ENCODE data around the gene PADI2. TPM values are rescaled to one million over a fixed set of nuclear protein-coding genes. Genes with fewer than 3 reads are reported as not detected.

The PADI2 gene
- 3.7 and 3.9 TPM in 2 replicates for total RNA-seq

GRCh38 chr1:17119076-17119772, at the start of gene PADI2:
Gene PADI2 (minus strand): TSS chr1:17119451. CDS start chr1:17119371, 80 bp downstream.

DNA sequence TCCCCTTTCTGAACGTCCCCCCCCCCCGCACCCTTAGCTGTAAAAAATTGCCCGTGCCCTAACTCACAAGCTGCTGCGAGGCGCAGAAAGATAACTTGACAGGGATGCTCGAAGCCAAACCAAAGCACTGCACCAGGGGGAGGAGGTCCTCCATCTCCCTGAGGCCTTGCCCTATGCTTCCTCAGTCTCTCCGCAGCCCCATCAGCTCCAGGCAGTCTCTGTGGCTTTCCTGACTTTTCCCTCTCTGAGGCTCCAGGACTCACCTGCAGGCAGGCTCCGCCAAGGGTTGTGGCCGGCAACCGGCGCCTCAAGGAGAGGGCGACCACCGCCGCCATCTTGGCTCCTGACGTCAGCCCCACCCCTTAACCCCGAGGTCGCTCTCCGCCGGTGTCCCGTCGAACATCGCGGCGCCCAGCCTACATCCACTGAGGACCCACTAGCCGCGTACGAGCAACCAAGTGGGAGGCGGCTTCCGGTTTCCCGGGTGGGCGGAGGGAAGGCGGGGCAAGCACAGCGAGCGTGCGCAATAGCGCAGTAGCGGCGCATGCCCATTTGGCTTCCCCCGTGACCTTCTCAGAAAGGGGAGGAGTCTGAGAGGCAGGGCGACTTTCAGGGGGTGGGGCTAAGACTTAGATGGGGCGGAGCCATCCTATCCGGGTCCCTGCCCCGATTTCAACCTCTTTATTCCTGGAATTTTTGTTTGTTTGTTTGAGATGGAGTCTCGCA, 65.4 kb downstream of the PADI2 start, which contains the start of gene SDHB:
SDHB (minus strand) TSS at position 348 of the 726 bp plus-strand sequence; CDS start at position 335, 13 bp downstream.

Other genes with a start within 250 kb of the PADI2 start
- gene RNU1-2, start 223.5 kb downstream of the PADI2 start, total RNA-seq, result under 0.01 TPM in 2 replicates
- 16.6 and 38.8 TPM in 2 replicates for gene CROCC, start 197.5 kb downstream of the PADI2 start, total RNA-seq
- gene MFAP2, start 138.8 kb downstream of the PADI2 start, total RNA-seq, result 53.0 and 53.1 TPM in 2 replicates
- gene ATP13A2, start 107.5 kb downstream of the PADI2 start, total RNA-seq, result 91.7 and 98.5 TPM in 2 replicates
- 140 and 178 TPM in 2 replicates for gene SDHB, start 65.4 kb downstream of the PADI2 start, total RNA-seq
- gene PADI1, start 85.7 kb upstream of the PADI2 start, total RNA-seq, result 7.9 and 12.2 TPM in 2 replicates
- 2.3 and 3.0 TPM in 2 replicates for gene PADI3, start 129.6 kb upstream of the PADI2 start, total RNA-seq
- not detected in 2 replicates for gene PADI4, start 188.7 kb upstream of the PADI2 start, total RNA-seq

All from airway epithelial cell (primary cell).